NB4 (cell line): ENCODE data around the gene ADAM29.

Experiments
- MYC ChIP-seq: IDR thresholded peaks from 2 replicates; pipeline ENCODE4 v1.6.1; 2011; ENCODE audit warnings: low read depth, low read length
- POLR2A ChIP-seq: IDR thresholded peaks from 2 replicates; pipeline ENCODE4 v1.6.1; 2011; ENCODE audit warnings: mild to moderate bottlenecking; ENCODE audit not compliant: insufficient read length; ENCODE audit errors: extremely low read depth
- TF ChIP-seq, protein P1 (sequence below): IDR thresholded peaks from one replicate; pipeline ENCODE4 v1.5.1; 2012; ENCODE audit warnings: low read depth, low read length
- TF ChIP-seq, protein P2 (sequence below): IDR thresholded peaks from 2 replicates; pipeline ENCODE4 v1.6.1; 2011; ENCODE audit warnings: low read depth, low read length

DNA sequence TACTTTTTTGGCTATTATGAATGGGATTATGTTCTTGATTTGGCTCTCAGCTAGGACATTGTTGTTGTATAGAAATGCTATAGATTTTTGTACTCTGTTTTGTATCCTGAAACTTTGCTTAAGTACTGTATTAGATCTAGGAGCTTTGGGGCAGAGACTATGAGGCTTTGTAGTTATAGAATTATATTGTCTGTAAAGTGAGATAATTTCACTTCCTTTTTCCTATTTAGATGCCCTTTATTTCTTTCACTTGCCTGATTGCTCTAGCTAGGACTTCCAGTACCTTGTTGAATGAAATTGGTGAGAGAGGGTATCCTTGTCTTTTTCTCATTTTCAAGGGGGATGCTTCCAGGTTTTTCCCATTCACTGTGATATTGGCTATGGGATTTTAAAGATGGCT lies 28.1 kb downstream of the ADAM29 start:
- TF ChIP-seq, protein P1, sequence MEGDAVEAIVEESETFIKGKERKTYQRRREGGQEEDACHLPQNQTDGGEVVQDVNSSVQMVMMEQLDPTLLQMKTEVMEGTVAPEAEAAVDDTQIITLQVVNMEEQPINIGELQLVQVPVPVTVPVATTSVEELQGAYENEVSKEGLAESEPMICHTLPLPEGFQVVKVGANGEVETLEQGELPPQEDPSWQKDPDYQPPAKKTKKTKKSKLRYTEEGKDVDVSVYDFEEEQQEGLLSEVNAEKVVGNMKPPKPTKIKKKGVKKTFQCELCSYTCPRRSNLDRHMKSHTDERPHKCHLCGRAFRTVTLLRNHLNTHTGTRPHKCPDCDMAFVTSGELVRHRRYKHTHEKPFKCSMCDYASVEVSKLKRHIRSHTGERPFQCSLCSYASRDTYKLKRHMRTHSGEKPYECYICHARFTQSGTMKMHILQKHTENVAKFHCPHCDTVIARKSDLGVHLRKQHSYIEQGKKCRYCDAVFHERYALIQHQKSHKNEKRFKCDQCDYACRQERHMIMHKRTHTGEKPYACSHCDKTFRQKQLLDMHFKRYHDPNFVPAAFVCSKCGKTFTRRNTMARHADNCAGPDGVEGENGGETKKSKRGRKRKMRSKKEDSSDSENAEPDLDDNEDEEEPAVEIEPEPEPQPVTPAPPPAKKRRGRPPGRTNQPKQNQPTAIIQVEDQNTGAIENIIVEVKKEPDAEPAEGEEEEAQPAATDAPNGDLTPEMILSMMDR, result no peak
- TF ChIP-seq POLR2A, result no peak
- TF ChIP-seq MYC, result no peak
- TF ChIP-seq, protein P2, sequence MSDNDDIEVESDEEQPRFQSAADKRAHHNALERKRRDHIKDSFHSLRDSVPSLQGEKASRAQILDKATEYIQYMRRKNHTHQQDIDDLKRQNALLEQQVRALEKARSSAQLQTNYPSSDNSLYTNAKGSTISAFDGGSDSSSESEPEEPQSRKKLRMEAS, result no peak
